Medulla oblongata (tissue), 1 donor: ENCODE results near the gene DNAI2.

Source experiments
- DNase-seq: peaks from one replicate; pipeline ENCODE4 v3.0.0-alpha.2; 2015; ENCODE audit errors: extremely low spot score

Gene DNAI2

DNA sequence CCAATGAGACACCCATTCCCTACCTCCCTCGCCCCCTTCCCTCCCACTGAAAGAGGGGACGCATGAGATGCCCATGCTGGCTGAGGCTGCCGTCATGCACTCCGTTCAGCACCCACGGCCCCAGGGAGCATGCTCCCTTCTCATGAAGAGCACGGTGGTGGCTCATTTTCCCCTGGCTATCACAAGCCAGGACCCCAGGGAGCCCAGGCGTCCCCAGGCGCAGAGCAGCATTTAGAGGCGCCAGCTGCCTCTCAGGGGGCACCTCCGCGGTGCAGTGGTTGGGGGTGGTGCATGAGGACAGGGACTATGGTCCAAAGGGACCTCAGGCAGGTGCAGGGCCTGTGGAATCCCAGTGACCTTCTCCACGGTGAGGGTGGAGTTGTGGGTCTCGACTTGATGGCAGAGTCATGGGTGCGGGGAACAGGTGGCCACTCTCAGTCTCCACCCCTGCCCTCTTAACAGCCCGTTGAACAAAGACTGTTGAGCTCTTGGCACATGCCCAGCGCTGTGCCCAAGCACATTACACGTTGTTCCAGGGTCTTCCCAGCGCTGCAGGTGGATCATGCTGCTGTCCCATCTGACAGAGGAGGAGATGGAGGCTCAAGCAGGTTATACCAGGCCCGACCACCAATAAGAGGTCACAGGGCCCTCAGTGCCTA lies 65.6 kb downstream of the DNAI2 start:
- no peak for DNase-seq

DNA sequence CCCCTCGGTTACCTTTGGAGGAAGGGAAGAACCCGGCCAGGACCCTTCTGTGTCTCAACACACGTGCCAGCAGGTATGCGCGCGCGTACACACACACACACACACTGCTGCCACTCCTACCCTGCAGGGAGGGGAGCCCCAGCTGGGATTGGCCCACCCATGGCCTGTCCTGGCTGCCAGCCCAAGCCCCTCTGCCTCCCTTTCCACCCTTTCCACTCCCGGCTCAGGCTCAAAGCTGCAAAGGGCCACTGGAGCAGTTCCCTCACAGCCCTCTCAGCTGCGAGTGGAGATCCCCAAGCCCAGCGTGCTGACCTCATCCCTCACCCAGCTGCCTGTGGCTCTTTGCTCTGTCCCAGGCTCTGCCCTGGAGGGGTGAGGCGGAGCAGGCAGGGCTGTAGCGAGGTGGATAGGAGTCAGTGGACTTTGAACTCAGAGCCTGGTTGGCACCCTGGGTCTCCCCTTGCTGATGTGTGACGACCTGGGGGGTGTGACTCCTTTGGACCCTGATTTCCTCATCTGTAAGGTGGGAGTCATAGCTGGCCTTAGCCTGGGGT lies 66.5 kb downstream of the DNAI2 start:
- DNase-seq = peak; percentile 30

DNA sequence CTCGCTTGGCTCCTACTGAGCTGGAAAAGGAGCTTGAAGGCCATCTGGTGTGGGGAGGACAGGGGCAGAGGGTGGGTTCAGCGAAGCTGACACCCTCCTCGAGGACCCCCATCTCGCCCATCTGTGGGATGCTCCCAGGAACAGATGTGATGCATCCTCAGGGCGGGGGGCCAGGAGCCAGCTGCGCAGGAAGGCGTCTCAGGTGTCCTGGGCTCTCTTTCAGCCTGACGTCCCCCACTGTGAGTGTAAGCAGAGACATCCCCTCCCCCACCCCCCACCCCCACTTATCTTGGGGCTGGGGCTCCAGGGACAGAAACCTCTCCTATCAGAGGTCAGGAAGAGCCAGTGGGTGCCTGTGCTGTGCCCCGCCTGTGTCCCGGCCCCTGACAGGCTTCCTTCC lies 68.2 kb downstream of the DNAI2 start:
- DNase-seq = no peak

DNA sequence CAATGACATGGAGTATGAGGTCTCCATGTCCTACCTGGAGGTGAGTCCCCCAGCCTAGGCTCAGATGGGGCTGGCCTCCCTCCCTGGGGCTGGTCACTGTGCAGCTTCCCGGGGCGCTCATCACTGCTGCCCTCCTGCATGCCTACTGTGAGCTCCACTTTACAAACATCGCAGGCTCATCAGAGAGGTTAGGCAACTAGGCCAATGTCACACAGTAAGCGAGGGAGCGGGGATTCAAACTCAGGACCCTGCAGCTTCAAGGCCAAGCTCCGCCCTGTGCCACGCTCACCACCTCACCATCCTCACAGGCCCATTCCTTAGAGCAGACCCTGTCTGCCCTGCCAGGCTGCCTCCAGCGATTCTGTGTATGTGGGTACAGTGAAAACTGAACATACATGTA lies 69.1 kb downstream of the DNAI2 start:
- no peak for DNase-seq

DNA sequence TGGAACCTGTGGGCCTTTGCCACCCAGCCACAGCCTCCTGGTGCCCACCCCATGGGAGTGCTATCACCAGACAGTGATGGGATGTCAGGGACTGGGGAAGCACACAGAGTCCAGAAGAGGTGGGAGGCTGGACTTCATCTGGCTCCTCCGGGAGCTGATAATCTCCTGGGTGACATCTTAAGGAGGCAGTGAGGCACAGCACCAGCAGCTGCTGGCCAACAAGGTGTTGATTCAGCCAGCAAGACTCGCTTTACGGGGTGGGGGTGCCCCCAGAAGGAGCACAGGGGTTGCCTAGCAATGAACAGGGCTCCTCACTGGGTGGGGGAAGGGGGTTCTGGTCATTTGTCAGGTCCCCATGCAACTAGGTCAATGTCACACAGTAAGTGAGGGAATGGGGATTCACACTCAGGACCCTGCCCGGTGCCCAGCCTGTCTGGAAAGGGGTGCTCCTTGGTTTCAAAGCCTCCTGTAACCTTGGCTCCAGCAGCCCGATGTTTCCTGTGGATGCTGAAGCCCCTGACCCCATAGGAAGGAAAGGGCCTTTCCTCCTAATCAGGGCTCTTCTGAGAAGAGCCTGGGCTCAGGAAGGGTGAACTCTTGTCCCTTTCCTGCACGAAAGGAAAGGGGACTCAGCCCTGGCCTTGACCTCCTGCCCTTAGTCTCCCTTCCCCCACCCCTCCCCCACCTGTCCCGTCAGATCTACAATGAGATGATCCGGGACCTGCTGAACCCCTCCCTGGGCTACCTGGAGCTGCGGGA lies 69.7 kb downstream of the DNAI2 start:
- no peak for DNase-seq

DNA sequence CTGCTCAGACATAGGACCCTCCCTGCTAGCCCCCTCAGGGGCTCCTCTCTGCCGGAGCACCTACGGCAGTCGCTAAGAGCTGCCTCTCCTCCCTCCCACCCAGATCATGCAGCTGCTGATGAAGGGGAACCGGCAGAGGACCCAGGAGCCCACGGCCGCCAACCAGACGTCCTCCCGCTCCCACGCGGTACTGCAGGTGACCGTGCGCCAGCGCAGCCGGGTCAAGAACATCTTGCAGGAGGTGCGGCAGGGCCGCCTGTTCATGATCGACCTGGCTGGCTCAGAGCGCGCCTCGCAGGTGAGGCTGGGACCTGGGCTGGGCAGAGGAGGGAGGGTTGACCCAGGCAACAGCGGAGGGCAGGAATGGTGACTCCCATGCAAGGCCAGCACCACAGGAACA lies 70.6 kb downstream of the DNAI2 start:
- no peak for DNase-seq

DNA sequence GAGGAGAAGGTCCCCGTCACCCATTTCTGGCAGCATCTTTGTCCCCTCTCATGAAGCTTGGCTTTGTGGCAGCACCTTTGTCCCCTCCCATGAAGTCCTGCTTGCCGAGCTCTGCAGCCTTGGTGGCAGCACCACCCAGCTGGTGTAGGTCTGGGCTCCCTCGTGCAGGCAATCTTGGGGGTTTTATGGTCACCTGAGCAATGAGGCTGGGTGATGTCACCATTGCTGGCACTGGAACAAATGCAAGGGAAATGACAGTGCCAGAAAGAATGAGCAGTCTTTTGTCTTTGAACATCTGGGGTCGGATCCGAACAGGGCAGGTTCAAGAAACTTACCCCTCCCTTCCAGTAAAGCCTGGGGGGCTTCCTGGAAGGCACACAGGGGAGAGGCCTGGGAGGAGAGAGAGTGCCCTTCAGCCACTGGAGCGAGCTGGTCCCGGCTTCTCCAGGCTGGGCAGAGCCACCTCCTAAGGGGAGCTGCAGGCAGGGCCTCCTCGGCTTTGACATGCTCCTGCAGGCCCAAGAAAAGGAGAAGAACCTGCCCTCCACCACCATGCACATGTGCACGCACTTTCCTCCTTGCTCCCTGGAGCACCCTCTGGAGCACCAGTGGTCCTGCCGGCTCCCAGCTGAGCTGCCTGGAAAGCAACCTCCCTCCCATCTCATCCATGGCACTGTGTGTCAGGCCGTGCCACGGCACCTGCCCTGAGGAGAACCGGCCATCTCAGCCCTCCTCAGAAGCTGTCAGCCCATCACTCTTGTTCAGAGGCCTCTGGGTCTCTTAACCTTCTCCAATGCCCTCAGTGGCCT lies 71.6 kb downstream of the DNAI2 start:
- no peak for DNase-seq

DNA sequence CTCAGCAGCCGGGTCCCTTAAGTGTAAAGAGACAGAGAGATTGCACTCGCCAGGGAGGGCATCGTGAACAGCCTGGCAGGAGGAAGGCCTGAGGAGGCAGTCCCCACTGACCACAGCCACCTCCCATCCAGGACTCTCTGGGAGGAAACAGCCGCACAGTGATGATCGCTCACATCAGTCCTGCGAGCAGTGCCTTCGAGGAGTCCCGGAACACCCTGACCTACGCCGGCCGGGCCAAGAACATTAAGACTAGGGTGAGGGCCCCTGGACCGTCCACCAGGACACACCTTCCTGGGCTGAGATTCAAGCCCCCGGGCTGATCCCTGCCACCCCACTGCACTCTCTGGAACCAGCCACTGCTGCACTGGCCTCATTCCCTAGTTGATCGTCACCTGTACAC lies 73.6 kb downstream of the DNAI2 start:
- no peak for DNase-seq

DNA sequence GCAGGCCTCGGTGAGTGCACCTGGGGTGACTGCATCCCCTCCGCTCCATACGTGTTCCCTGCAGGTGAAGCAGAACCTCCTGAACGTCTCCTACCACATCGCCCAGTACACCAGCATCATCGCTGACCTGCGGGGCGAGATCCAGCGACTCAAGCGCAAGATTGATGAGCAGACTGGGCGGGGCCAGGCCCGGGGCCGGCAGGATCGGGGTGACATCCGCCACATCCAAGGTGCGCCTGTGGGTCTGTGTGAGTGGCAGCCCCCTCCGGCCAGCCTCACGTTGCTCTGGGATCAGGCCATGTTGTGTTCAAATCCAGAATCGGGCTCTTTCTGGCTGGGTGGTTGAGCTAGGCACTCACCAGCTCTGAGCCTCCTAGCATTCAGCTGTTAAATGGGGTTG lies 75.1 kb downstream of the DNAI2 start:
- DNase-seq = no peak

DNA sequence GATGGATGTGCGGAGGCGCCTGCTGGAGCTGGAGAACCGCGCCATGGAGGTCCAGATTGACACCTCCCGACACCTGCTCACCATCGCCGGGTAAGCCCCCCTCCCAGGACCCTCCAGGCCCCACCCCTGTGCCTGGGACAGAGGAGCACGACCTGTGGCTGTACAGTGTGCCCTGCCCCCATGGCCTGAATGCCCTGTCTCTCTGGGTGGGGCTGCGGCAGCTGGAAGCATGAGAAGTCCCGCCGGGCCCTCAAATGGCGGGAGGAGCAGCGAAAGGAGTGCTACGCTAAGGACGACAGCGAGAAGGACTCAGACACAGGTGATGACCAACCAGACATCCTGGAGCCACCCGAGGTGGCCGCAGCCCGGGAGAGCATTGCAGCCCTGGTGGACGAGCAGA lies 76.5 kb downstream of the DNAI2 start:
- DNase-seq = no peak

DNA sequence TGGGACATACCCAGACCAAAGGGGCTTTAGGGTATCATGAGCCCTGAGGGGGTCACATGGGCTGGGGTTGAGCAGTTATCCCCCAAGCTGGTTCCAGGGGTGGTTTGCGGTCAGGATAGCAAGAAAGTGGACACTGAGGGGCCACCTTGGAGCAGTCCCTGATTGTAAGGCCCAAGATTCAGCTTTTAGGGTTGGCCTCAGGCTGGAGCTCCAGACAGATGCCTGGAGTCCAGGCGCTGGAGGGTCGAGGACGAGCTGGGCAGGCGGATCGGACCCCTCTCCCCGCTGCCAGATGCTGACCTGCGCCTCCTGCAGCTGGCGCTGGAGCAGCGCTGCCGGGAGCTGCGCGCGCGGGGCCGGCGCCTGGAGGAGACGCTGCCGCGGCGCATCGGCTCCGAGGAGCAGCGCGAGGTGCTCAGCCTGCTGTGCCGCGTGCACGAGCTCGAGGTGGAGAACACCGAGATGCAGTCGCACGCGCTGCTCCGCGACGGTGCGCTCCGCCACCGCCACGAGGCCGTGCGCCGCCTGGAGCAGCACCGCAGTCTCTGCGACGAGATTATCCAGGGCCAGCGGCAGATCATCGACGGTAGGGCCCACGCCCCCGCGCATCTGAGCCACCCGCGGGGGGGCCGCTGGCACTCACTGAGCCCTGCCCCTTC lies 77.6 kb downstream of the DNAI2 start:
- DNase-seq = no peak

DNA sequence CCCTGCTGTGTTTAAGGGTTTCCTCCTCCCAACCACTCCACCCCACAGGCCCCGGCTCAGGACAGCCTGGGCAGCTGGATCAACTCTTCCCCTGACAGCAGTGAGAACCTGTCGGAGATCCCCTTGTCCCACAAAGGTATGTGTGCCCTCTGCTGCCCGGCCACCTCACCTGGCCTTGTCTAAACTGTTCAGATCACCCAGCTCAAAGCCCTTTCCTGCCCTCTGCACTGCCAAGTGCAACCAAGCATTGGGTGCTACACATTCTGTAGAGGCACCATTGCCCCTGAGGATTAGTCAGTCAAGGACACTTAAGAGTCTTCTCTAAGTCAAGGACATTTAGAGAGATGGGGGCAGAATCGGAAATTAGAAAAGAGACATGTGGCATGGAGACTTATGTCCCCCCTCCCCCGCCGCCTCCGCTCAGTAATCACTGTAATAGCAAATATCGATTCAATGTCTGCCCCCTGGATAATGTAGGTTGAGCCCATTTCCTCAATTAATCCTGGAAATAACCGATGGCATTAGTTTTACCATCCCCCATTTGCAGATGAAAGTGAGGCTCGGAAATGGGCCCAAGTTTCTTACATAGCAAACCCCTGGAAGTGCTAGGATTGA lies 79.5 kb downstream of the DNAI2 start:
- DNase-seq = no peak

DNA sequence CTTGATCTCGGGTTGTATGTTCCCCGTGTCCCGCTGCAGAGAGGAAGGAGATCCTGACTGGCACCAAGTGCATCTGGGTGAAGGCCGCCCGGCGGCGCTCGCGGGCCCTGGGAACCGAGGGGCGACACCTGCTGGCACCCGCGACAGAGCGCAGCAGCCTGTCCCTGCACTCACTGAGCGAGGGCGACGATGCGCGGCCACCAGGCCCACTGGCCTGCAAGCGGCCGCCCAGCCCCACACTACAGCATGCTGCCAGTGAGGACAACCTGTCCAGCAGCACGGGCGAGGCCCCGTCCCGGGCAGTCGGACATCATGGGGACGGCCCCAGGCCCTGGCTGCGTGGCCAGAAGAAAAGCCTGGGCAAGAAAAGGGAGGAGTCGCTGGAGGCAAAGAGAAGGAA lies 80.1 kb downstream of the DNAI2 start:
- DNase-seq = no peak

DNA sequence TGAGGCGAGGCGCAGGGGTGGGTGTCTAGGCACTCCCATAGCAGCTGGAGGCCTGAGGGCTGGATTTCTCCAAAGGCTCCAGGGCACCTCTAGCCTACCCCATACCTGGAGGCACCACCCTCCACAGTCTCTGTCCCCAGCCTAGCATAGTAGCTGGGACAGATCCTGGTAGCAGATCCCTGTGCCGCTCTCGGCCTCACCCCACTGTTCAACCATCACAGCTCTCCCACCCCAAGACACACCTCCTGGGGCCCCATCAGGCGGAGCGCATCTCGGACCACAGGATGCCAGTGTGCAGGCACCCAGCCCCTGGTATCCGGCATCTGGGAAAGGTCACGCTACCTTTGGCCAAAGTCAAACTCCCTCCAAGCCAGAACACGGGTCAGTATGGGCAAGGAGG lies 80.5 kb downstream of the DNAI2 start:
- no peak for DNase-seq

DNA sequence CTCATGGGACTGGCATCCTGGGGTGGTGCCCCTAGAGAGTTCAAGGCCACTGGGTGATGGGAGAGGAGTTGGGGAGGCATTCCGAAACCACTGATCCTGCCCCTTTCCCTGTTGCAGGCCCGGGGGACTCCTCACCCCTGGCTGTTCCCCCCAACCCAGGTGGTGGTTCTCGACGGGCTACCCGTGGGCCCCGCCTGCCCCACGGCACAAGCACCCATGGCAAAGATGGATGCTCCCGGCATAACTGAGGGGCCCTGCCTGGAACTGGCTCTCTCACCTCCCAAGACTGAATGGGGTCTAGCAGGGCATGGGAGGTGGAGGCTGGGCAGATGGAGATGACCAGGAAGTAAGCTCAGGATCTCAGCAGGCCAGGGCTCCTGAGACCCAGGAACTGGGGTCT lies 81.0 kb downstream of the DNAI2 start:
- no peak for DNase-seq

DNA sequence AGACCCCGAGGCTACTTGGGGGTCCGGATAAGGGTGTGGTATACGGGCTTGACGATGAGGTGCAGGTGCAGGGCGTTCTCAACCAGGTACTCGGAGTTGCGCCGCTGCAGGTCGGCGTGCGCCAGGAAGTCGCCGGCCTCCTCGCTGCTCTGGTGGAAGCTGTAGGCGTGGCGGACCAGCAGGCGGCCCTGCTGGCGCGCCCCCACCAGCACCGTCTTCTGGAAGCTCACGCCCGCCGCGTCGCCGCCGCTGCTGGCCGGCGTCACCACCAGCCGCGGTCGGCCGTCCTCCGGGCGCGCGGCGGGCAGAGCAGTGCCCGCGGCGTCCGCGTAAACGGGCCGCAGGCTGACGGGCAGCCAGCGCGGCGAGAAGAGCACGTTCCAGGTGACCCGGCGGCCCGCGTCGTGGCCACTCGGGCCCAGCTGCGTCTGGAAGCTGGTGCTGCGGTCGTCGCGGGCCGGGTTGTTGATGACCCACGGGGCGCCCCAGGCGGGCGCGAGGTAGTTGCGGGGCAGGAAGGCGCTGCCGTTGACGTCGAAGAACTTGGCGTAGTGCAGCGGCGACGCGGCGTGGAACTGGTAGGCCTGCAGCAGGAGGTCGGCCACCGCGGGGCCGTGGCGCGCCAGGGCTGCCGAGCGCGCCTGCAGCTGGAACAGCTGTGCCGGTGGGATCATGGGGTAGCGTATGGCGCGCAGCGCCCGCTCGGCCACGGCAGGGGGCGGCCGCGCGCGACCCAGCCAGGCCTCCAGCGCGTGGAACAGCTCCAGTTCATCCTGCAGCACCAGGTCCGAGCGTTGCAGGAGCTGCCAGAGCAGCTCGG lies 82.8 kb downstream of the DNAI2 start:
- DNase-seq = no peak

DNA sequence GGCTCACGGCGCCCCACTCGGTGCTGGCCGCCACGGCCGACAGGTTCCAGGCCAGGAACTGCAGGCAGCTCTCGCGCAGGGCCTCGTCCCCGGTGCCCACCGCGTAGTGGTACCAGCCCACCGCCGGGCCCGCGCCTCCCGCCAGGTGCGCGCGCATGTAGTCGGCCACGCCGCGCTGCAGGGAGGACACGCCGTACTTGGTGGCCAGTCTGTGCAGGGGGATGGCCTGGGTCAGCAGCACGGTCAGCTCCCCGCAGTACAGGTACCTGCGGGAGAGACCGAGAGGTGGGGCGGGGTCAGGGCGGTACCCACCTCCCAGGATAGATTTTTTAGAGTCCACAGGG lies 83.4 kb downstream of the DNAI2 start:
- no peak for DNase-seq

DNA sequence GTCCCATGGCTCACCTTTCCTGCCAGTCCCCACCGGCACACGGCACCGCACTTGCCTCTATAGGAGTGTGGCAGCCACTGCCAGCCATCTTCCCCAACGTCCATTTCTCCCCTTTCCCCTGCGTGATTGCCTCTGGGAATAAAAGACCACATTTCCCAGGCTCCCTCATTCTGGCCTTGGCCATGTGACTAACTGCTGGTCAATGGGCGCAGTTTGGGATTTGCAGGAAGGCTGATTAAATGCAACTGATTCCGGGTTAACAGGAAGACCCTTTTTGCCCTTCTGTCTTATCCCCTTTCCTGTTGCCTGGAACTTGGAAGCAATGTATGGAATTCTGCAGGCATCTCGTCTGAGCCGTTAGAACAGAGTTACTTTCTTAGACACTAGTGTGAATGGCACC lies 84.7 kb downstream of the DNAI2 start:
- no peak for DNase-seq

DNA sequence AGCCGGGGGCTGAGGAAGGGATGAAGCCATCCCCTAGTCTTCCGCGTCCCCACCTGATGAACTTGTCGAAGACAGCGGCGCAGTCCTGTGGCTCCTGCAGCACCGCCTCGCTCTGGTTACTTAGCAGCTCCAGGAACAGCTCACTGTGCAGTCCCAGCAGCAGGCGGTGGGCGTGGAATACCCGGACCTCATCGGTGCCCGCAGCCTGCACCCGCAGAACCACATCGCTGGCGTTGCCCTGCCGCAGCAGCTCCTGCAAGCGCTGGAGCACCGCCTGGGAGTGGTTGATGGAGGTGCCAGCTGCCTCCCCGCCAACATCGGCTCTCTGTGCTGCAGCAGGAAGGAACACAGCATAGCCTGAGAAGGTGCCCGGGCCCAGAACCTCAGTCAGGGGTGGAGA lies 85.9 kb downstream of the DNAI2 start:
- no peak for DNase-seq

DNA sequence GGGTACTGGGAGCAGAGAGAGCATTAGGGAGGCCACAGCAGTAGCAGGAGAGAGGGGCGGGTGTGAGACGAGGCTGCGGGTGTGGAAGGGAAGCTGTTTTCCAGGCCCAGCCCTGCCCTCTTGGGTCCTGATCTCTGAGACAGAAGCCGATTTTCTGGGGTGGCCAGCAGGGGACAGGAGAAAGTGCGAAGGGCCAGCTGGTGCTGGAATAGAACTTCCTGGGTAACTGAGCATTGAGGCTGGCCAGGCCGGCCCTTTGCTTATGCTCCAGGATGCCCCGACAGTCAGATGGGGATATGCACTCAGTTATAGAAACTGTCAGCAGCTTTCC lies 86.8 kb downstream of the DNAI2 start:
- no peak for DNase-seq
